Measurements from ENCODE around the gene ZBTB7C.

DNA sequence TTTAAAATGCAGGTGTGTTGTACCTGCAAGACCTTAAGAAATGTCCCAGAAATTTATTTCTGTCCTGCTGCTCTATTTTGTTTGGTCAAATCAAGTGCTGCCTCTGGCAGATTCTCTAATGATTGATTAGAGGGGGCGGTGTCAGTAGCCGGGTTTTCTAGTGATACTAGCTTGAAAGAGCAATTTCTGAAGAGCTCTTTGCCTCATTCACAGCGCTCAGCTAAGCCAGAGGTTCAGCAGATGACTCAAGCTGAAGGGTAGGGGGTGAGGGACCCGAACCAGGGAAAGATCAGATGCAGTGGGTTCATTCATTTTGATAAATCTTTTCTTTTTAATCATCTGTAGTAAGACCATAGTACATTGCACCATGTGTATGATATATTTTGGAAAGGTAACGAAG lies 15.0 kb downstream of the ZBTB7C start:
- TF ChIP-seq CTCF (conservative IDR thresholded peaks at IDR 0.05; ENCODE audit: low read depth, low read length): no peak
- no peak for TF ChIP-seq RCOR1 (IDR thresholded peaks at IDR 0.05; ENCODE audit: insufficient replicate concordance, low read length)
- TF ChIP-seq SMC3 (IDR thresholded peaks at IDR 0.05; ENCODE audit: low read depth, low read length): no peak
- TF ChIP-seq BHLHE40 (IDR thresholded peaks at IDR 0.05; ENCODE audit: low read depth, low read length): no peak
- TF ChIP-seq POLR2A (IDR thresholded peaks at IDR 0.05; ENCODE audit: low read depth, low read length): no peak
- TF ChIP-seq, protein P1, sequence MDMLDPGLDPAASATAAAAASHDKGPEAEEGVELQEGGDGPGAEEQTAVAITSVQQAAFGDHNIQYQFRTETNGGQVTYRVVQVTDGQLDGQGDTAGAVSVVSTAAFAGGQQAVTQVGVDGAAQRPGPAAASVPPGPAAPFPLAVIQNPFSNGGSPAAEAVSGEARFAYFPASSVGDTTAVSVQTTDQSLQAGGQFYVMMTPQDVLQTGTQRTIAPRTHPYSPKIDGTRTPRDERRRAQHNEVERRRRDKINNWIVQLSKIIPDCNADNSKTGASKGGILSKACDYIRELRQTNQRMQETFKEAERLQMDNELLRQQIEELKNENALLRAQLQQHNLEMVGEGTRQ (IDR thresholded peaks at IDR 0.05; ENCODE audit: low read depth, low read length): no peak
- TF ChIP-seq MXI1 (IDR thresholded peaks at IDR 0.05; ENCODE audit: borderline replicate concordance, low read depth, low read length): no peak
- TF ChIP-seq RAD21 (IDR thresholded peaks at IDR 0.05; ENCODE audit: low read length): no peak
- TF ChIP-seq CHD1 (IDR thresholded peaks at IDR 0.05; ENCODE audit: low read depth, low read length): no peak
- TF ChIP-seq NFE2L2 (IDR thresholded peaks at IDR 0.05; ENCODE audit: low read depth, low read length): no peak
- TF ChIP-seq ELK1 (IDR thresholded peaks at IDR 0.05; ENCODE audit: borderline replicate concordance, low read depth, low read length): no peak
- TF ChIP-seq RFX5 (IDR thresholded peaks at IDR 0.05; ENCODE audit: low read depth, low read length): no peak
- no peak for TF ChIP-seq FOS (IDR thresholded peaks at IDR 0.05; ENCODE audit: low read depth, low read length)
